ENCODE measurements around the gene DDX41.

The DDX41 gene

GRCh38 chr5:177479774-177480173 lies 37.0 kb downstream of the DDX41 start:
- H3K4me1 ChIP-seq (ENCODE audit: control insufficient read depth, insufficient read depth, low read length) = peaks cover 91% of the 10 kb centered on the region
- H3K4me3 ChIP-seq (ENCODE audit: low read length in 2 of 2) = peak overlapping the region in 1 of 2 donors; percentile 35
- peaks cover 12 to 16% of the 10 kb centered on the region in 2 donors for H3K36me3 ChIP-seq (ENCODE audit: control insufficient read depth in 2 of 2, insufficient read depth in 2 of 2, low read length in 2 of 2)
- no peaks in the 10 kb centered on the region for H3K9me3 ChIP-seq (ENCODE audit: control insufficient read depth in 2 of 2, low read length in 2 of 2)
- no peaks in the 10 kb centered on the region for H3K27me3 ChIP-seq (ENCODE audit: control insufficient read depth in 1 of 2, insufficient read depth in 2 of 2, low read length in 2 of 2)
- H3K9ac ChIP-seq (ENCODE audit: low read length in 2 of 2) = peak overlapping the region; percentile 10 to 68
- peak overlapping the region; percentile 91 for H3K27ac ChIP-seq (ENCODE audit: low read length)

GRCh38 chr5:177478711-177479646 lies 37.8 kb downstream of the DDX41 start:
- peak overlapping the region; percentile 26 to 58 for H3K9ac ChIP-seq (ENCODE audit: low read length in 2 of 2)
- H3K4me3 ChIP-seq (ENCODE audit: low read length in 2 of 2) = peak overlapping the region in 1 of 2 donors; percentile 49
- peaks cover 90% of the 10 kb centered on the region for H3K4me1 ChIP-seq (ENCODE audit: control insufficient read depth, insufficient read depth, low read length)
- no peaks in the 10 kb centered on the region for H3K9me3 ChIP-seq (ENCODE audit: control insufficient read depth in 2 of 2, low read length in 2 of 2)
- no peaks in the 10 kb centered on the region for H3K27me3 ChIP-seq (ENCODE audit: control insufficient read depth in 1 of 2, insufficient read depth in 2 of 2, low read length in 2 of 2)
- peak overlapping the region; percentile 91 for H3K27ac ChIP-seq (ENCODE audit: low read length)
- peaks cover 11 to 13% of the 10 kb centered on the region in 2 donors for H3K36me3 ChIP-seq (ENCODE audit: control insufficient read depth in 2 of 2, insufficient read depth in 2 of 2, low read length in 2 of 2)

- H3K9me3 ChIP-seq (ENCODE audit: control insufficient read depth in 2 of 2, low read length in 2 of 2) = no peaks in the 10 kb centered on the region
- peaks cover 3 to 7% of the 10 kb centered on the region in 2 donors for H3K36me3 ChIP-seq (ENCODE audit: control insufficient read depth in 2 of 2, insufficient read depth in 2 of 2, low read length in 2 of 2)
- H3K9ac ChIP-seq (ENCODE audit: low read length in 2 of 2) = no peak overlapping the region
- no peak overlapping the region for H3K4me3 ChIP-seq (ENCODE audit: low read length in 2 of 2)
- H3K4me1 ChIP-seq (ENCODE audit: control insufficient read depth, insufficient read depth, low read length) = peaks cover 80% of the 10 kb centered on the region
- H3K27me3 ChIP-seq (ENCODE audit: control insufficient read depth in 1 of 2, insufficient read depth in 2 of 2, low read length in 2 of 2) = no peaks in the 10 kb centered on the region
- H3K27ac ChIP-seq (ENCODE audit: low read length) = peak overlapping the region; percentile 91
Observed at GRCh38 chr5:177477701-177478477, 38.9 kb downstream of the DDX41 start.

GRCh38 chr5:177476531-177477233 lies 40.1 kb downstream of the DDX41 start:
- H3K4me1 ChIP-seq (ENCODE audit: control insufficient read depth, insufficient read depth, low read length) = peaks cover 82% of the 10 kb centered on the region
- H3K9ac ChIP-seq (ENCODE audit: low read length in 2 of 2) = no peak overlapping the region
- H3K36me3 ChIP-seq (ENCODE audit: control insufficient read depth in 2 of 2, insufficient read depth in 2 of 2, low read length in 2 of 2) = peaks cover under 1 to 3% of the 10 kb centered on the region in 2 donors
- peak overlapping the region; percentile 91 for H3K27ac ChIP-seq (ENCODE audit: low read length)
- H3K27me3 ChIP-seq (ENCODE audit: control insufficient read depth in 1 of 2, insufficient read depth in 2 of 2, low read length in 2 of 2) = no peaks in the 10 kb centered on the region
- H3K9me3 ChIP-seq (ENCODE audit: control insufficient read depth in 2 of 2, low read length in 2 of 2) = no peaks in the 10 kb centered on the region
- no peak overlapping the region for H3K4me3 ChIP-seq (ENCODE audit: low read length in 2 of 2)

- no peaks in the 10 kb centered on the region for H3K27me3 ChIP-seq (ENCODE audit: control insufficient read depth in 1 of 2, insufficient read depth in 2 of 2, low read length in 2 of 2)
- H3K4me1 ChIP-seq (ENCODE audit: control insufficient read depth, insufficient read depth, low read length) = peaks cover 83% of the 10 kb centered on the region
- peak overlapping the region; percentile 91 for H3K27ac ChIP-seq (ENCODE audit: low read length)
Observed at GRCh38 chr5:177475563-177476427, 41.0 kb downstream of the DDX41 start.

GRCh38 chr5:177474846-177475562 lies 41.8 kb downstream of the DDX41 start:
- Histone ChIP-seq H3K4me1 (ENCODE audit: control insufficient read depth, insufficient read depth, low read length) (peaks cover 85% of the 10 kb centered on the region), H3K9me3 (ENCODE audit: control insufficient read depth in 2 of 2, low read length in 2 of 2) (no peaks in the 10 kb centered on the region), H3K4me3 (ENCODE audit: low read length in 2 of 2) (no peak overlapping the region), H3K36me3 (ENCODE audit: control insufficient read depth in 2 of 2, insufficient read depth in 2 of 2, low read length in 2 of 2) (no peaks in the 10 kb centered on the region), H3K27me3 (ENCODE audit: control insufficient read depth in 1 of 2, insufficient read depth in 2 of 2, low read length in 2 of 2) (no peaks in the 10 kb centered on the region), H3K9ac (ENCODE audit: low read length in 2 of 2) (no peak overlapping the region), H3K27ac (ENCODE audit: low read length) (peak overlapping the region; percentile 62)

More at GRCh38 chr5:177475563-177476427, 41.0 kb downstream of the DDX41 start:
- H3K4me3 ChIP-seq (ENCODE audit: low read length in 2 of 2) = peak overlapping the region in 1 of 2 donors; percentile 8
- H3K9ac ChIP-seq (ENCODE audit: low read length in 2 of 2) = no peak overlapping the region
- no peaks in the 10 kb centered on the region for H3K9me3 ChIP-seq (ENCODE audit: control insufficient read depth in 2 of 2, low read length in 2 of 2)
- H3K36me3 ChIP-seq (ENCODE audit: control insufficient read depth in 2 of 2, insufficient read depth in 2 of 2, low read length in 2 of 2) = no peaks in the 10 kb centered on the region

GRCh38 chr5:177474002-177474476 lies 42.7 kb downstream of the DDX41 start:
- no peaks in the 10 kb centered on the region for H3K36me3 ChIP-seq (ENCODE audit: control insufficient read depth in 2 of 2, insufficient read depth in 2 of 2, low read length in 2 of 2)
- H3K4me1 ChIP-seq (ENCODE audit: control insufficient read depth, insufficient read depth, low read length) = peaks cover 85% of the 10 kb centered on the region
- no peaks in the 10 kb centered on the region for H3K27me3 ChIP-seq (ENCODE audit: control insufficient read depth in 1 of 2, insufficient read depth in 2 of 2, low read length in 2 of 2)
- H3K9ac ChIP-seq (ENCODE audit: low read length in 2 of 2) = no peak overlapping the region
- peak overlapping the region in 1 of 2 donors; percentile 35 for H3K4me3 ChIP-seq (ENCODE audit: low read length in 2 of 2)
- H3K9me3 ChIP-seq (ENCODE audit: control insufficient read depth in 2 of 2, low read length in 2 of 2) = no peaks in the 10 kb centered on the region
- peak overlapping the region; percentile 62 for H3K27ac ChIP-seq (ENCODE audit: low read length)

GRCh38 chr5:177473443-177474001 lies 43.2 kb downstream of the DDX41 start, which contains the start of gene DBN1:
Gene DBN1, minus strand, starts transcription at chr5:177473634. Its CDS starts 113 bp downstream, at chr5:177473521.
- no peaks in the 10 kb centered on the region for H3K36me3 ChIP-seq (ENCODE audit: control insufficient read depth in 2 of 2, insufficient read depth in 2 of 2, low read length in 2 of 2)
- H3K9me3 ChIP-seq (ENCODE audit: control insufficient read depth in 2 of 2, low read length in 2 of 2) = no peaks in the 10 kb centered on the region
- peak within 1 kb of the TSS; percentile 43 to 55 for H3K9ac ChIP-seq (ENCODE audit: low read length in 2 of 2)
- peaks cover 85% of the 10 kb centered on the region for H3K4me1 ChIP-seq (ENCODE audit: control insufficient read depth, insufficient read depth, low read length)
- H3K27ac ChIP-seq (ENCODE audit: low read length) = peak within 1 kb of the TSS; percentile 62
- peak within 1 kb of the TSS; percentile 59 to 84 for H3K4me3 ChIP-seq (ENCODE audit: low read length in 2 of 2)
- H3K27me3 ChIP-seq (ENCODE audit: control insufficient read depth in 1 of 2, insufficient read depth in 2 of 2, low read length in 2 of 2) = no peaks in the 10 kb centered on the region
